Thyroid gland (tissue), 4 donors: ENCODE measurements around the gene ABCA13.

Source experiments
- POLR2A ChIP-seq, 2 donors: fragments of 450-650 bp; IDR thresholded peaks; one replicate each; pipeline ENCODE4 v1.6.1; 2017; ENCODE audit warnings: antibody characterized with exemption in 2 of 2, mild to moderate bottlenecking in 2 of 2, moderate library complexity in 1 of 2
- TF ChIP-seq, protein P1 (sequence below), 6 experiments: fragments of 200-600 bp in 3 of 6; fragments of 450-650 bp in 3 of 6; sonication (generic) in 3 of 6; IDR thresholded peaks; one replicate each; pipeline ENCODE4 v1.5.1; 2016 to 2019; ENCODE audit warnings: antibody characterized with exemption in 6 of 6, mild to moderate bottlenecking in 2 of 6, inconsistent platforms in 1 of 6, moderate library complexity in 1 of 6

DNA sequence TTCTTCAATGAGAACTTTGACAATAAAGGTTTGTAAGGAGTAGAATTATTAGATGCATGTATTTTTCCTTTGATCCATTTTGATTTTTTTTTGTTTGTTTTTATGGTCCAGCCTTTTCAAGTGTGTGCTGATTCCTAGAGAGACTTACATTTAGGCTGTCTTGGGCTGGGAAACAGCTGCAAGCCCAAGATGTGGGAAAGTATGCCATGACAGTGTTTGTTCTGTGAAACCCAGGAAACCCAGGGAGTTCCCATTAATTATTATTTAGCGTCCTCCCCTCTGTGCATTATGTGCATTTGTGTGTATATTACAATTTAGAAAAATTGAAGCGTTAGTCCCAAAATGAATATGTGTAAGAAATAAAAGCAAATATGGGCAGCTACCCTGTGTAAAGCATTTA is 216.7 kb downstream of the ABCA13 start:
- TF ChIP-seq POLR2A (IDR thresholded peaks at IDR 0.05), result no peak
- TF ChIP-seq, protein P1, sequence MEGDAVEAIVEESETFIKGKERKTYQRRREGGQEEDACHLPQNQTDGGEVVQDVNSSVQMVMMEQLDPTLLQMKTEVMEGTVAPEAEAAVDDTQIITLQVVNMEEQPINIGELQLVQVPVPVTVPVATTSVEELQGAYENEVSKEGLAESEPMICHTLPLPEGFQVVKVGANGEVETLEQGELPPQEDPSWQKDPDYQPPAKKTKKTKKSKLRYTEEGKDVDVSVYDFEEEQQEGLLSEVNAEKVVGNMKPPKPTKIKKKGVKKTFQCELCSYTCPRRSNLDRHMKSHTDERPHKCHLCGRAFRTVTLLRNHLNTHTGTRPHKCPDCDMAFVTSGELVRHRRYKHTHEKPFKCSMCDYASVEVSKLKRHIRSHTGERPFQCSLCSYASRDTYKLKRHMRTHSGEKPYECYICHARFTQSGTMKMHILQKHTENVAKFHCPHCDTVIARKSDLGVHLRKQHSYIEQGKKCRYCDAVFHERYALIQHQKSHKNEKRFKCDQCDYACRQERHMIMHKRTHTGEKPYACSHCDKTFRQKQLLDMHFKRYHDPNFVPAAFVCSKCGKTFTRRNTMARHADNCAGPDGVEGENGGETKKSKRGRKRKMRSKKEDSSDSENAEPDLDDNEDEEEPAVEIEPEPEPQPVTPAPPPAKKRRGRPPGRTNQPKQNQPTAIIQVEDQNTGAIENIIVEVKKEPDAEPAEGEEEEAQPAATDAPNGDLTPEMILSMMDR (IDR thresholded peaks at IDR 0.05), result no peak
